HepG2 (cell line): ENCODE results near the gene MYH7B. TPM values are rescaled to one million over a fixed set of nuclear protein-coding genes. Genes with fewer than 3 reads are reported as not detected.
A peak's percentile ranks its signal among the peaks of the same experiment; 100 is the strongest.

Source experiments
- ATAC-seq: fragments of 200-7000 bp; cut with Tn5 transposase; 3 replicates; pipeline ENCODE4 v1.9.1; 2020; ENCODE audit warnings: mild to moderate bottlenecking, moderate library complexity
- BruUV-seq: library from RNA; stranded (reverse); fragments of 400-500 nt; replicated peaks from 2 replicates; lab custom pipeline; 2021; lab: Mats Ljungman, UMichigan
- CTCF ChIA-PET: fragments of 300-600 bp; formaldehyde crosslinking; extraction: SDS; loops from one replicate; lab custom pipeline; 2021; ENCODE audit warnings: low total read pairs, inconsistent platforms, low intra/inter-chr PET ratio; lab: Yijun Ruan, JAX
- POLR2A ChIA-PET: fragments of 350-600 bp; sonication (Branson Sonifier 250); formaldehyde crosslinking; loops from one replicate; lab custom pipeline; 2020; ENCODE audit warnings: antibody characterized with exemption, inconsistent platforms; lab: Yijun Ruan, JAX
- DNase-seq: peaks from one replicate; pipeline ENCODE4 v3.0.0-alpha.2; 2015; ENCODE audit warnings: low spot score
- FAIRE-seq: peaks from 3 replicates; lab custom pipeline; 2011; peaks lifted over from hg19 to GRCh38; lab: Jason Lieb, UNC
- H2AFZ ChIP-seq: one replicate; pipeline ENCODE4 v1.6.1; 2011; ENCODE audit warnings: low read length, inconsistent platforms
- H3K27ac ChIP-seq: fragments of 300-600 bp; 3 replicates; pipeline ENCODE4 v1.8.0; 2011; ENCODE audit warnings: mixed run types, mild to moderate bottlenecking, mixed read lengths, low read length, inconsistent platforms; ENCODE audit not compliant: insufficient read depth; ENCODE audit errors: extremely low read length
- H3K27me3 ChIP-seq, 2 experiments: fragments of 200-600 bp in 1 of 2; 2 replicates in 1 of 2; 3 replicates in 1 of 2; pipeline versions ENCODE4 v1.6.0 to v1.8.0; 2011; ENCODE audit warnings: low read length in 2 of 2, mild to moderate bottlenecking in 2 of 2, moderate library complexity in 2 of 2, inconsistent platforms in 1 of 2; ENCODE audit not compliant: insufficient read depth in 2 of 2, control insufficient read depth in 1 of 2
- H3K36me3 ChIP-seq, 2 experiments: fragments of 200-600 bp in 1 of 2; replicated peaks in 1 of 2; 2 replicates in 1 of 2; 3 replicates in 1 of 2; pipeline versions ENCODE4 v1.5.1 to v1.8.0; 2011; ENCODE audit warnings: low read length in 2 of 2, inconsistent platforms in 1 of 2; ENCODE audit not compliant: insufficient read depth in 2 of 2, control insufficient read depth in 1 of 2
- H3K4me1 ChIP-seq: 2 replicates; pipeline ENCODE4 v1.5.1; 2012; ENCODE audit warnings: low read length, inconsistent platforms; ENCODE audit not compliant: insufficient read depth
- H3K4me2 ChIP-seq: 2 replicates; pipeline ENCODE4 v1.6.0; 2011; ENCODE audit warnings: low read depth, low read length, inconsistent platforms
- H3K4me3 ChIP-seq, 3 experiments: fragments of 200-600 bp in 1 of 3; sonication (generic), shearing (Covaris generic) in 1 of 3; replicated peaks in 1 of 3; 2 replicates each; pipeline ENCODE4 v1.5.1; 2011 to 2016; ENCODE audit warnings: low read length in 3 of 3, inconsistent platforms in 2 of 3, low read depth in 2 of 3, mild to moderate bottlenecking in 2 of 3, control low read depth in 1 of 3, mixed read lengths in 1 of 3; ENCODE audit not compliant: insufficient read depth in 1 of 3
- H3K79me2 ChIP-seq: one replicate; pipeline ENCODE4 v1.6.1; 2011; ENCODE audit warnings: low read length, inconsistent platforms; ENCODE audit not compliant: insufficient read depth
- H3K9ac ChIP-seq: 2 replicates; pipeline ENCODE4 v1.6.0; 2011; ENCODE audit warnings: mild to moderate bottlenecking, low read depth, low read length, inconsistent platforms; ENCODE audit not compliant: insufficient read depth
- H3K9me3 ChIP-seq: 2 replicates; pipeline ENCODE4 v1.5.1; 2012; ENCODE audit warnings: mild to moderate bottlenecking, low read length
- H4K20me1 ChIP-seq: 2 replicates; pipeline ENCODE4 v1.6.0; 2011; ENCODE audit warnings: inconsistent platforms, mild to moderate bottlenecking, low read length, moderate library complexity; ENCODE audit not compliant: insufficient read depth
- FOXO4 ChIP-seq: sonication (generic); formaldehyde crosslinking; conservative IDR thresholded peaks from 2 replicates; pipeline ENCODE4 v1.8.1; 2023; ENCODE audit warnings: missing genetic modification reagents
- MXD1 ChIP-seq: sonication (generic); formaldehyde crosslinking; IDR thresholded peaks from 2 replicates; pipeline ENCODE4 v1.4.0; 2020; ENCODE audit warnings: mild to moderate bottlenecking, missing genetic modification reagents
- ZNF558 ChIP-seq: sonication (generic); formaldehyde crosslinking; IDR thresholded peaks from 2 replicates; pipeline ENCODE4 v1.9.0; 2022; ENCODE audit warnings: mild to moderate bottlenecking, missing genetic modification reagents, borderline replicate concordance
- ZNF615 ChIP-seq: sonication (generic); formaldehyde crosslinking; IDR thresholded peaks from 2 replicates; pipeline ENCODE4 v1.5.0; 2020; ENCODE audit warnings: mild to moderate bottlenecking, missing genetic modification reagents, borderline replicate concordance
- ZNF687 ChIP-seq: sonication (generic); formaldehyde crosslinking; IDR thresholded peaks from 2 replicates; pipeline ENCODE4 v1.5.1; 2020; ENCODE audit warnings: mild to moderate bottlenecking, missing genetic modification reagents, moderate library complexity
- WGBS: methylation state at CpG from one replicate; pipeline ENCODE4 v1.1.6; 2017; ENCODE audit warnings: low lambda C conversion rate; 5-methylcytosine and 5-hydroxymethylcytosine counted together
- in situ Hi-C: cut with HindIII; loops from 2 replicates; pipeline ENCODE4 v1.10.0; 2017; ENCODE audit warnings: low pct_unique_long_range_greater_than_20kb; ENCODE audit not compliant: extremely low pct_ligation_motif_present
- intact Hi-C: fragments of 100-400 bp; cut with micrococcal nuclease; formaldehyde crosslinking; loops from one replicate; pipeline ENCODE4 v1.10.0; 2022; ENCODE audit not compliant: unreplicated experiment
- polyA plus RNA-seq, 8 experiments: library from polyadenylated mRNA; depleted of rRNA in 3 of 8; stranded (reverse) in 7 of 8; unstranded in 1 of 8; fragments of >200 nt; fragmentation: Illumina TruSeq in 4 of 8; extraction: Trizol in 4 of 8; gene quantifications; 2 replicates each; pipeline versions ENCODE4 v1.2.1 to v1.2.3, GENCODE V29; 2011 to 2016; ENCODE audit warnings: low read depth in 4 of 8, missing spikeins in 1 of 8, mixed read lengths in 1 of 8; ENCODE audit not compliant: insufficient read depth in 1 of 8
- total RNA-seq, 5 experiments: library from RNA; depleted of rRNA; stranded (reverse); fragments of >200 nt; fragmentation: Illumina TruSeq; extraction: Trizol; gene quantifications; 2 replicates each; pipeline ENCODE4 v1.2.3, GENCODE V29; 2016; ENCODE audit warnings: low read depth in 1 of 5

Gene MYH7B
- total and polyA plus RNA-seq, 2 of the 13 experiments (the other 11 are each of a cell fraction or from before 2014, with no cell fraction given): 0.05 to 0.20 TPM

- POLR2A ChIA-PET: no interaction called here
- no peaks in the 10 kb centered on the region for H3K9me3 ChIP-seq
- H2AFZ ChIP-seq: no peak overlapping the region
- no peak overlapping the region for H3K4me2 ChIP-seq
- ATAC-seq (no peak), FAIRE-seq (no peak), DNase-seq (no peak)
- no peak overlapping the region for H3K4me3 ChIP-seq
- in situ Hi-C loops: no loop called here
- BruUV-seq: no TSS peak
- CTCF ChIA-PET: no interaction called here
- no peaks in the 10 kb centered on the region for H4K20me1 ChIP-seq
- H3K36me3 ChIP-seq: peaks cover 0 to 14% of the 10 kb centered on the region in 2 experiments; a peak in 4 of 5 replicates
- TF ChIP-seq ZNF558 (CRISPR knock-in tag): 0 out of 2 replicates have a peak, but pooled peaks have one; percentile 39
- 0 out of 2 replicates have a peak, but pooled peaks have one; percentile 69 for TF ChIP-seq FOXO4 (CRISPR knock-in tag)
- TF ChIP-seq ZNF615 (CRISPR knock-in tag): no peak
- TF ChIP-seq ZNF687 (CRISPR knock-in tag): 0 out of 2 replicates have a peak, but pooled peaks have one; percentile 14
- TF ChIP-seq MXD1 (CRISPR knock-in tag): no peak
- H3K9ac ChIP-seq: no peak overlapping the region
- H3K27me3 ChIP-seq: no peaks in the 10 kb centered on the region; a peak in 1 of 5 replicates
- no peak overlapping the region for H3K27ac ChIP-seq
- peaks cover 44% of the 10 kb centered on the region for H3K4me1 ChIP-seq
- WGBS: 98% methylated on average over 5 of the region's 8 CpGs
- intact Hi-C loops: no loop called here
- H3K79me2 ChIP-seq: peaks cover 6% of the 10 kb centered on the region
These were observed 4.0 kb upstream of the MYH7B start for GRCh38 chr20:34951652-34952051.
